ENCODE data around the gene PDE4D. TPM values are rescaled to one million over a fixed set of nuclear protein-coding genes. Genes with fewer than 3 reads are reported as not detected.
A peak's percentile ranks its signal among the peaks of the same experiment; 100 is the strongest.
"Not testable (repeated sequence)": the region's sequence is repeated elsewhere in the genome, so short reads cannot be mapped to it uniquely, and the experiment has no call there.

The PDE4D gene
- total RNA-seq, 1 experiment from 2014 or later, result 15.0 TPM

GRCh38 chr5:59799668-59800346, 93.7 kb downstream of the PDE4D start:
- DNase-seq (ENCODE audit: low spot score), result peak; percentile 88

DNA sequence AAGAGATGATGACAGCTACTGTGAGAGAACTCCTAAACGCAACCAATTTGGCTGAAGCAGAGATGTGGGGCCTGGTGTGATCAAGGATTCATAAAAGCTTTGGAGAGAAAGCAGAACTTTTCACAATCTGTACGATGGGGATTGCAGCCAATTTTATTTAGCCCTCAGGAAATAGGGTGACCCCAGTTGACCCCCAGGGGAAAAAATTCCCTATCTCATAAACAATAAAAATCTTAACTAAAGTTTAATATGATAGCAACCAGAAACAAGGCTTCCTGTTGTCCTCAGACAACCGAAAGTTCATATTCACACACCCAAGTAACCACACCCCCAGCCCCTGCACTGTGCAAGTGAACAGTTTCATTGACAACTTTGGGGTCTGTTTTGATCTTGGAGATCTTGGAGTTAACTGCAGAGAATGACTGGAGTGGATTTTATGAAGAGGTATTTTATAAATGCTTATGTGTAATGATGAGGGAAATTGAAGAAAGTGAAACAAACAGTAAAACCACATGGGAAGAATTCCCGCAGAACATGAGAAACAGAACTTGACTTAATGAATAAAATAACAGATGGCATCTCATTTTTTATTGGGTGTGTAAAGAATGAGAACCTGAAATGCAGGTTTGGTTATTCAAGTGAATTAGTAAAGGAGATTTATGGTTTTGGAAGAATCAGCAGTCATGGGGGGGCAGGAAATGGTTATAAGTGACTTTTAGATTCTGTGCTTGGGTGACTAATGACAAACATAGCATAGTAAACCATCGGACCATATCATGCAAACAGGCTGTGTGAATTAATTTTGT, 94.5 kb downstream of the PDE4D start:
- peak; percentile 94 for DNase-seq (ENCODE audit: low spot score)

DNA sequence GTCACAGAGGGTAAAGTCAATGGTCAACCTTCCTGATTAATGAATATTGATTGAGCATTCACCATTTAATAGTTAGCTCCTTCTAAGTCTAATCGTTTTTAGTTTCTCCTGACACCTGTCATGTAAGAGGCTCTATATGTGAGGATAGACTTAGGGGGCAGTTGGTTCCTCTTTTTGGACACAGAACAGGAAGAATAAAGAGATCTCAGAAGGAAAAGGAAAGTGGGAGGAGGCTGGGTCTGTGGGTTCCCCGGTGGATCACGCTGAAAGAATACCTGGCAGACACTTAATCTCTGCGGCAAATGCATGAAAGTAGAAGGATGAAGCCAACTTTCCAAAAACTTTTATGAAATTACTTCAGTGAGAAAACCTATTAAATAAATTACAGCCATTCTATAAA, 98.4 kb downstream of the PDE4D start:
- DNase-seq (ENCODE audit: low spot score), result no peak

DNA sequence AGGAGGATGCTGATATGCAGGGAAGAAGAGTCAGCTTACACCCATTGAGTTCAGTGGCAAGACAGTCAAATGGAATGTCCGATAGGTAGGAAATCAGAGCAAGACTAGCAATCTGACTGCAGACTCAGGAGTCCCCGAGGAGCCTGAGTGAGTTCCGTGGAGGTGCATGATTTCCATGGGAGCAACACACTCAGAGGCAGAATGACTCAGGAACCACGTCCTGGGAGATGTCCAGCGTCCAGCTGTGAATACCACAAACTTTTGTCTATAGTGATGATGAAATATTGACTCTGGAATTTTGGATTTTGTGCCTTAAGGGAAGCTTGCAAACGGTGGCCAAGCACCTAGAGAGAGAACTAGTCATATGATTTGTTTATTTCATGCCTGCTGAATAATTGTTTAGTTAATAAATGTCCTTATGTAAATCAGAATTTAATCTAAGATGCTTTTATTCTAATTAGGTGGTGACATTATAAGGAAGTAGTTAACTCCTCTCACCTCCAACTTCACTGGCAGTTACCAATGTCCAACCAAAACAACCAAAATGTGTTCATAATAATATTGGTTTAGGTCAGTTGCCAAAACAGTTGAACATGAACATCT, 100.4 kb downstream of the PDE4D start:
- DNase-seq (ENCODE audit: low spot score), result no peak

DNA sequence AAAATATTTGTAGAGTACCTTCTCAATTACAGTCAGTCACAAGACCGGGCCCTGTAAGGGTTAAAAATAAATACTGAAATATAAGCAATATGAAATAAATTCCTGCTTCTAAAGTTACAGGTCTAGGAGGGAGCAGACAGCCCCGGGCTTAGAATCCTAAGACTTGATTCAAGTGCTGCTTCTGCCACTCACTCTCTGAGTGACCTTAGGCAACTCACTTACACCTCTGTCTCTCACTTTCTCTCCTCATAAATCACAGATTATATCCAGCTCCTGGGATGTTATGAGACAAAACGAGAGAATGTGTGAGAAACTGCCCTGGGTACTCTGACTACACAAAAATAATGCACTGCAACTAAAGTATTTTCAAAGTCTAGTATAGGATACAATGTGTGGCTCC, 101.9 kb downstream of the PDE4D start:
- DNase-seq (ENCODE audit: low spot score), result no peak

DNA sequence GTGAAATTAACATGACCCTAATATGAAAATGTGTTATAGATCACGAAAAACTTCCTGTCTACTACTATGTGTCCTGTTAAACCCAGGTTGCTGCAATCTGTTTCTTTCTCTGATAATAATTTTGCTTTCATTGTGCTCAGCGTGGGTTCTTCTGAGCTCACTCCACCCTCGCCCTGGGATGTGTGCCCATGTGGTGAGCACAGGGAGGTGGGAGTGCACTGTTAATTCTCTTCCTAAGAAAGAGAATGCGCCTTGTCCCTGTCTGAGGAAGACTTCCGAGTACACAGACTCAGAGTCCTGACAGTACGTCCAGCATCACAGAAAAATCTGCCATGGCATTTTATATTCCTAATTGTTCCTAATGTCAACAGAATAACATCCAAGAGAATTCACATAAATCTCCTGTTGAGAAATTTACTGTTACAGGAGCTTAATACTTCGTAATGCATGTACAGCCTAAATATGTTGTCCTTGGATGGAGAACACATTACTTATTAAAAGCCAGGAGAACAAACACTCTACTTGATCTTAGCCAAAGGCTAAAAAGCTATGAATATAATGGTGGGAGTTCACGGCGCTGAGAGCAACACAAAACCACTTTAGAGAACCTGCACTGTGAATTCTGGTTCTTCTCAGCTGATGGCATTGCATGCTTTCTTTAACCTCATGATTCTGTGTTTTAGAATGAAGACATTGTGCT, 102.6 kb downstream of the PDE4D start:
- no peak for DNase-seq (ENCODE audit: low spot score)

GRCh38 chr5:59790376-59790775, 103.2 kb downstream of the PDE4D start:
- DNase-seq (ENCODE audit: low spot score), result peak; percentile 16

DNA sequence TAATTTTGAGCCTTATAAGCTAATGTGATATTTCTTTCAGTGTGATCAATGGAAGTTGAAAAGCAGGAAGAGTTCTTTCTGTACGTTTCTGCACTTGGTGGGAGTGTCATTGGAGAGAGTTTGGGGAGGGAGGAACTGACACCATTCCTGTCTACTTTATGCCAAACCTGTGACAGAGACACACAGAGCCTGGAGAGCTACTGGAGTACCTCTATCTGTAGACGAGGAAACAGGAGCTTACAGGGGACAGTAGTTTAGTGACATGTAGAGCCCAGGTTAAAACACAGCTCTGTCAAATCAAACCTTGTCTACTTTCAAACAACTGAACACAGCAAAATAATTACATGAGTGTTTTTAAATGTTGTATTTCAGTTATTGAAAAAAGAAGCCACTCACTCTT, 103.6 kb downstream of the PDE4D start:
- peak; percentile 7 for DNase-seq (ENCODE audit: low spot score)

DNA sequence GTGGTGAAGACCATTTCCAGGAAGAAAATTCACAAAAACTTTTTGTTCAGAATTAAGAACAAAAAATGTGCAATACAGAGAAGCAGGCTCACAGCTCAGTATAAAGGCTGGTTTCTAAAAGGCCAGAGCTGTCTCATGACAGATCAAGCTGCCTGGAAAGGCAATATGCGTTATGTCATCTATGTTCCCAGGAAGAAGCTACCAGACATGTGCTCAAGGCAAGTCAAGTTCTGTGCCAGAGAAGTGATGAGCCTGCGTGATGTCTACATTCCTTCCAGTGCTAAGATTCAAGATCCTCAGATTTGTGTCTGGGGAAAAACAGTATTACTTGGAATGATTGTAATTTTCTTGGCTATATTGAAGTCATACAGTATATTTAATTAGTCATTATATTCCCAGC, 104.3 kb downstream of the PDE4D start:
- no peak for DNase-seq (ENCODE audit: low spot score)

DNA sequence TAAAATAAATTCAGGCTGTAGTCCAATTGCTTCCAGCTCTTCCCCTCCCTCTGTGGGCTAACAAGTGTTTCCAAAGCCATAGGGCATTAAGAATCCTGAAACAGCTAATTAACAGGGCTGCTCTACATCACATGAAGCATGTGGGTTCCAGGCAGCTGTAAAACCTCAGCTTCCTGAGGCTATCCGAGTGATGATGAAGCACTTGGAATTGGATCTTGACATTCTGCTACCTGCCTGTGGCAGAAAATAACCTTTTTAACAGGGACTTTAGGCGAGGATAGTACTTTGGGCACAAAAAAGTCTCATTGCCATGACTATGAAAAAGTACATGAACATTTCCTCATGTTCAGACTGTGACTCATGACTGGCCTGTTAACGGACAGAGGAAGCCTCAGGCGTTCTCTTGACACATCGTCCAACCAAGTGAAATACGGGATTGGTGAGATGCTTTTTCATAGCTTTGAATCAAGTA, 107.2 kb downstream of the PDE4D start:
- peak; percentile 59 for DNase-seq (ENCODE audit: low spot score)

GRCh38 chr5:59785676-59786333, 107.7 kb downstream of the PDE4D start:
- DNase-seq (ENCODE audit: low spot score), result no peak

- DNase-seq (ENCODE audit: low spot score), result not testable (repeated sequence)
Measured at GRCh38 chr5:59784708-59785107, 108.8 kb downstream of the PDE4D start.

DNA sequence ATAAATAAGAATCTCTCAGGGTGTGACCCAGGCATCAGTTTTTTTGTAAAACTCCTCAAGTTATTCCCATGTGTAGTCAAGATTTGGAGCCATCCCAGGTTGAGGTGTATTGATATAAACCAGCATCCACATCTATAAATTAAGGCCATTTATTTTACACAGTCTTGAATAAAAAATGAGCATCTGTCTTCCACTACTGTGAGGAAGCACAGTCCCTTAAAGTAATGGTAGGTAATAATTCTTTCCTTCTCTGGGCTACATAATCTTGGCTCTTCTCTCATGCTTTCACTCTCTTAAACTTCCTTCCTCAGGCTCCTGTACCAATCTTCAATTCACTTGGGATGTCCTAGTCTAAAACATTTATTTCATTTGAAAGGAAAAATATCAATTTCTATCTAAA, 110.3 kb downstream of the PDE4D start:
- no peak for DNase-seq (ENCODE audit: low spot score)

GRCh38 chr5:59782856-59783255, 110.7 kb downstream of the PDE4D start:
- no peak for DNase-seq (ENCODE audit: low spot score)

DNA sequence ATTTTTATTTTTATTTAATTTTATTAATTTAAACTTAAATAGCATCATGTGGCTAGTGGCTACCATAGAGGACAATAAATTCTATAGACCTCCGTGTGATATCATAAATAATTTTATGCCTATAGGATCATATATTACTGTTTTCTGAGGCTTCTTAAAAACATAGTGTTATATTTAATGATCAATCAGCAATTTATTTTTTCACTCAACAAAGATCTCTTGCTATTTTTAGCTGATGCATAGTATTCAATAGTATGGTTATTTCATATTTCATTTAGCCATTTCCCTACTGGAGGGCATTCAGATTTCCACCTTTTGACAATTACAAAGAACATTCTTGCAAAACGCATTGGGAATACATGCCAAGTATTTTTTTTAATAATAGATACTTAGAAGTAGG, 114.1 kb downstream of the PDE4D start:
- DNase-seq (ENCODE audit: low spot score), result no peak

- no peak for DNase-seq (ENCODE audit: low spot score)
Measured at GRCh38 chr5:59777028-59777427, 116.5 kb downstream of the PDE4D start.

- no peak for DNase-seq (ENCODE audit: low spot score)
Measured at GRCh38 chr5:59773294-59773693, 120.2 kb downstream of the PDE4D start.

GRCh38 chr5:59772757-59773156, 120.8 kb downstream of the PDE4D start:
- no peak for DNase-seq (ENCODE audit: low spot score)

DNA sequence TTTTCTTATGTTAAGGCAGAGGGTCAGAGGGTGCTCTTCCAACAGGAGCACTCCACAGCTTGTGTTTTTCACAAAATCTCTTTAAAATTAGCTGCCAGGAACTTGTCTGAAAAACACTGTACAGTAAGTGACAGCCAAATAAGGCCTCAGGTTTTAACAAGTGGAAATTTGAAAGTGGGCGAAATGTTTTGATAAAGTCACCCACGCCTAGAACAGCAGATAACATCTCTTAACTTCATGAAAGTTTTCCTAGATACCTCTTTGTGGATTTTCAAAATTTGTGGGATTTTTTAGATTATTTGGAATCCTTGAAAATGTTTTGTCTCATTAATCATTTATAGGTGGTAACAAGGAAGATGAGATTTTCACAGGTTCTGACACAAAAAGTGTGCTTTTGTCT, 121.3 kb downstream of the PDE4D start:
- DNase-seq (ENCODE audit: low spot score), result no peak

DNA sequence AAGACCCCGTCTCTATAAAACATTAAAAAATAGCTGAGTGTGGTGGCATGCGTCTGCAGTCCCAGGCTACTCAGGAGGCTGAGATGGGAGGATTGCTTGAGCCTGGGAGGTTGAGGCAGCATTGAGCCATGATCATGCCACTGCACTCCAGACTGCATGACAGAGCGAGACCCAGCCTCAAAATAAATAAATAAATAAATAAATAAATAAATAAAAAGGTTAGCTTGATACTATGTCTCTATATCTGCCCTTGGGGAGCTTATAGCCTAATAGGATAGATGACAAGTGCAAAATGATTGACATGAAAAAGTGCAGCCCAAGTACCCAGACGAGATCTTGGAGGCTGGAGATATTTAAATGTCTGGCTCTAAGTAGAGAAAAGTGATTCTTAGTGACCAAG, 122.6 kb downstream of the PDE4D start:
- no peak for DNase-seq (ENCODE audit: low spot score)

DNA sequence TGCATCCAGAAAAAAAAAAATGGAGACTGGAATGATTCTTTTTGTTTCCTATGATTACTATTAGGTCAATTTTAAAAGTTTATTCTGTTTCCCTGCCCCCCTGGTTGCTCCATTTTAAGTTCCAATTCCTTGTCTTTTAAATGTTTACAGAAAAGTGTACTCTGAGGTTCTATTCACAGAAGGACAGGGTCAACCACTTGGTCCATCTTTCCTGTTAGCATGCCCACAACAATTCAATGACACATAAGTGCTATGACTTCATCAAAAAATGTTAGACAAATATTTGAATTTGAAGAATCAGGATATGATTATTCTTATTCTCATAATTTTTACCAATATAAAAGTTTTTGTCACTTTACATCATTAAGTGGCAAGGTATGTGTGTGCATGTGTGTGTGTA, 123.7 kb downstream of the PDE4D start:
- no peak for DNase-seq (ENCODE audit: low spot score)

DNA sequence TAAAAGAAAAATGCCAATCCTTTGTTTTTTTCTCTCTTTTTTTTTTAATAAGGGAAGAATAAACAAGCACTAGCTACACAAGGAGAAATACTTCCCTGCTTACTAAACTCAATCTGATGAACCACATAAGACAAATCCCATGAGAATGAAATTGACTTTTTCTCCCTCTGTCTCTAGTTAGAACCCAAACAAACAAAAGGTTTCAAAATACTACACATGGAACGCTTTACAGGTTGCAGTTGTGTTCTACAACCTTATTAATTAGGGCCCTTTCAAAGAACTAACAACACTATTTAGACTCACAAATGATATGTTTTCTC, 124.5 kb downstream of the PDE4D start:
- DNase-seq (ENCODE audit: low spot score), result no peak
